ENCODE results near the gene RYR1.

Gene RYR1

DNA sequence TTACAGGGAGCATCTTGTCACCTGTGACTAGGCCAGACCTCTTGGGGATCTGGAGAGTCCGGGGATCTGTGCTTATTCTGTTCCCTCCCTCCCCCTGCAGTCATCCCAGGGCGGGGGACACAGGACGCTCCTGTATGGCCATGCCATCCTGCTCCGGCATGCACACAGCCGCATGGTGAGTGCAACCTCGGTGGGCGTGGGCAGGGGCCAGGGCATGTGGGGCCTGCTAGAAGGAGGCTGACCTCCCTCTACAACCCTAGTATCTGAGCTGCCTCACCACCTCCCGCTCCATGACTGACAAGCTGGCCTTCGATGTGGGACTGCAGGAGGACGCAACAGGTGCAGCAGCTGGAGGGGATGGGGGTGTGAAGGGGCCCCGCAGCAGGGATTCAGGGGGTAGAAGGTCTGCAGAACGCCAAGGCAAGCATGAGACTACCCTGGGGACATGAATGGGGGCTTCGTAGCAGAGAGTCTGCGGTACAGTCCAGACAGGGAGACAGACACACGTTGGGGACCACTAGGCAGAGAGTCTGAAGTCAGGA is 10.0 kb downstream of the RYR1 start:
- TF ChIP-seq ZFX (IDR thresholded peaks at IDR 0.05), result no peak
- TF ChIP-seq, protein P1, sequence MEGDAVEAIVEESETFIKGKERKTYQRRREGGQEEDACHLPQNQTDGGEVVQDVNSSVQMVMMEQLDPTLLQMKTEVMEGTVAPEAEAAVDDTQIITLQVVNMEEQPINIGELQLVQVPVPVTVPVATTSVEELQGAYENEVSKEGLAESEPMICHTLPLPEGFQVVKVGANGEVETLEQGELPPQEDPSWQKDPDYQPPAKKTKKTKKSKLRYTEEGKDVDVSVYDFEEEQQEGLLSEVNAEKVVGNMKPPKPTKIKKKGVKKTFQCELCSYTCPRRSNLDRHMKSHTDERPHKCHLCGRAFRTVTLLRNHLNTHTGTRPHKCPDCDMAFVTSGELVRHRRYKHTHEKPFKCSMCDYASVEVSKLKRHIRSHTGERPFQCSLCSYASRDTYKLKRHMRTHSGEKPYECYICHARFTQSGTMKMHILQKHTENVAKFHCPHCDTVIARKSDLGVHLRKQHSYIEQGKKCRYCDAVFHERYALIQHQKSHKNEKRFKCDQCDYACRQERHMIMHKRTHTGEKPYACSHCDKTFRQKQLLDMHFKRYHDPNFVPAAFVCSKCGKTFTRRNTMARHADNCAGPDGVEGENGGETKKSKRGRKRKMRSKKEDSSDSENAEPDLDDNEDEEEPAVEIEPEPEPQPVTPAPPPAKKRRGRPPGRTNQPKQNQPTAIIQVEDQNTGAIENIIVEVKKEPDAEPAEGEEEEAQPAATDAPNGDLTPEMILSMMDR (conservative IDR thresholded peaks at IDR 0.05), result no peak
- no peak overlapping the region for H3K27ac ChIP-seq

DNA sequence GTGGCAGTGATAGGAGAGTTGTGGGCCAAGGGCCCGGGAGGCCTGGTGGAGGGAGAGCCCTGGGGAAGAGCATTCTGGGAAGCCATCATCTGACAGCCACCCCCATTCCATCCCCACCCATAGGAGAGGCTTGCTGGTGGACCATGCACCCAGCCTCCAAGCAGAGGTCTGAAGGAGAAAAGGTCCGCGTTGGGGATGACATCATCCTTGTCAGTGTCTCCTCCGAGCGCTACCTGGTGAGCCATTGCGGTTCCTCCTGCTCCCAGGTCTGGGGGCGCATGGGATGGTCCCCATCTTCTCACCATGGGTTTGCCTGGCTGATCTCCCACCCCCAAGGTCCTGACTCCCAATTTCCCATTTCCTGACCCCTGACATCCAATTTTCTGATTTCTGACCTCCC is 10.5 kb downstream of the RYR1 start:
- H3K27ac ChIP-seq, result no peak overlapping the region
- TF ChIP-seq, protein P1 (conservative IDR thresholded peaks at IDR 0.05), result no peak
- TF ChIP-seq ZFX (IDR thresholded peaks at IDR 0.05), result no peak

DNA sequence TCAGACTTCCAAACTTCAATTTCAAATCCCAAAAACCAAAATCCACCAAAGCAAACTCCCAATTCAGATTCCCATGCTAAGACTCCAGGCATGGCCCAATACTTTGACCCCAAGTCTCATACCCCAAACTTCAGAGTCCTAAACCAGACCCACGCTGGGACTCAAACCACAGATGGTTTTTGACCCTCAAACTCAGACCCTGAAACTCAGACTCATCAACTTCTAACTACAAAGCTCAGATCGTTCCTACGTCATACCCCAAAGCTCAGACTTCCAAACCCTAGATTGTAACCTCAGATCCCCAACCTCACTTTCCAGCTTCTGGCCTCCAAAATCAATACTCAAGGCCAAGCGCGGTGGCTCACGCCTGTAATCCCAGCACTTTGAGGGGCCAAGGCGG is 11.9 kb downstream of the RYR1 start:
- no peak overlapping the region for H3K27ac ChIP-seq
- no peak for TF ChIP-seq ZFX (IDR thresholded peaks at IDR 0.05)
- TF ChIP-seq, protein P1 (conservative IDR thresholded peaks at IDR 0.05), result no peak

DNA sequence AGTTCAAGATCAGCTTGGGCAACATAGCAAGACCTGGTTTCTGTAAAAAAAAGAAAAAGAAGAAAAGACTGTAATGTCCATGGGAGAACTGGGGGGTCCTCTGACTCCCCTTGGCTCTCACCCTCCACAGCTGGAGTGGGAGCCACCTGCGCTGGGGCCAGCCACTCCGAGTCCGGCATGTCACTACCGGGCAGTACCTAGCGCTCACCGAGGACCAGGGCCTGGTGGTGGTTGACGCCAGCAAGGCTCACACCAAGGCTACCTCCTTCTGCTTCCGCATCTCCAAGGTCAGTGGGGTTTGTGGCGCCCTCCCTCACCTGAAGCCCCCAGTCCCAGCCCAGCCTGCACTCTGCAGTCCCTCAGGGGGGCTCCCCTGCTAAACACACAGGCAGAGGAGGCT is 14.7 kb downstream of the RYR1 start:
- no peak overlapping the region for H3K27ac ChIP-seq
- TF ChIP-seq ZFX (IDR thresholded peaks at IDR 0.05), result no peak
- TF ChIP-seq, protein P1 (conservative IDR thresholded peaks at IDR 0.05), result no peak

DNA sequence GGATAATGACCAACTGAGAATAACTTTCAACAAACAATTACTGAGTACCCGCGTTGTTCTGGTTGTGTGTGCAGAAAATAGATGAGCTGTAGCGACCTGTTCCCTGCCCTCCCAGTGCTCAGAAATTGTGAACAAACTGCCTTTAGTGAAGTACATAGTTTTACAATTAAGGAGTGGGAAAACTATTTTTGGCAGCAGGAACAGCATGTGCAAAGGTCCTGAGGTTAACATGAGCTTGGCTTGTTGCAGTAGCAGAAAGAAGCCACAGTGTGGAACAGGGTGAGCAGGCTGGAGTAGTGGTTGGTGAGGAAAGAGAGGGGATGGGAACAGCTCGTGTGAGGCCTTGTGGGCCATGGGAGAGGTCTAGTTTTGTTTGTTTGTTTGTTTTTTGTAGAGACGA is 16.0 kb downstream of the RYR1 start:
- H3K27ac ChIP-seq, result no peak overlapping the region
- TF ChIP-seq ZFX (IDR thresholded peaks at IDR 0.05), result no peak
- TF ChIP-seq, protein P1 (conservative IDR thresholded peaks at IDR 0.05), result no peak

DNA sequence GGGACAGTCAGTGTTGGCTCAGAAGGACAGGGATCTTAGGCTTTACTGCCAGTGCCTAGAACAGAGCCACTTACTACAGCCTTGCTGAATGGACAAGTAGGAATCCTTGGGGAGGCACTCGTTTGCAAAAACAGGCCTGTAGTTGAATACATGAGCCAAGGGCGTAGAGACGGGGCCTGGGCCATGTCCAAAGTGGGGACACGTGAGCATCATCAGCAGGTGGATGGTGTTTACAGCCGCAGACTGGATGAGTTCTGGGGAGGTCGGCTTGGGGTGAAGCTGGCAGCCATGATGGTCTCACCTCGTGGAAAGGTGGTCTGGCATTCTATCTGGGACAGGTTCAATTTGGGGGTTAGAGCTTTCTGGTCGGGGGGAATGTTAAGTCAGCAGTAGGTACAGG is 17.5 kb downstream of the RYR1 start:
- TF ChIP-seq, protein P1 (conservative IDR thresholded peaks at IDR 0.05), result no peak
- no peak for TF ChIP-seq ZFX (IDR thresholded peaks at IDR 0.05)
- no peak overlapping the region for H3K27ac ChIP-seq

DNA sequence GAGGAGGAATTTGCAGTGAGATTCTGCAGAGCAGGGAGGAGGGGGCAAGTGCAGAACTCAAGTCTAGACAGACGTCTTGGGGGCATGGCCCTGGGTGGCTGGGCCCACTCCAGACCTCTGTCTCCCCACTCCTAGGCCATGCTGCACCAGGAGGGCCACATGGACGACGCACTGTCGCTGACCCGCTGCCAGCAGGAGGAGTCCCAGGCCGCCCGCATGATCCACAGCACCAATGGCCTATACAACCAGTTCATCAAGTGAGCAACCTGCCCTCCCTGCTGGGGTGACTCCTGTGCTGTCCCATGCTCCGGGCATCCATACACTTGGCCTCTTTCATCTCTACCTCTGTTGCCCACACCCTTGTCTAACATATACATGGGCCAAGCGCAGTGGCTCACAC is 18.1 kb downstream of the RYR1 start:
- TF ChIP-seq, protein P1 (conservative IDR thresholded peaks at IDR 0.05), result no peak
- TF ChIP-seq ZFX (IDR thresholded peaks at IDR 0.05), result no peak
- no peak overlapping the region for H3K27ac ChIP-seq

All from C4-2B (cell line).